ENCODE data around the gene MSMP.

DNA sequence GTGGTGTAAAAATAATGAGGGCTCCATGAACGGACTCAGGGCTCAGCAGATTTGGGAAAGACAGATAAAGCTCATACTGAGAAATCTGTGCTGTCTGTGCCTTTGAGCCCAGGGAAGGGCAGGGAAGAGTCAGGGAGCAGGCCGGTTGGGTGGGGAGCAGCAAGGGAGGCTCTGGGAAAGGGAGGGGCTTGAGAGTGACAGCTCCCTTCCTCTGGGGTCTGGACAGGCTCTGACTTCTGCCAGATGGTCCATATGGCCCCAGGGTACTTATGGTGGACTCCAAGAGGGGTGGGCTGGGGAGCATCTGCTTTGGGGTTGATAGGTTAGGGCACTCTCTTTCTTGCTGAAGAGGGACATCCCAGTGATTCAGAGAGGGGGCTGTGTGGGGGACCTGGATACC is 39.4 kb upstream of the MSMP start:
- TF ChIP-seq POLR2AphosphoS5 (IDR thresholded peaks at IDR 0.05) = no peak
- no peak for TF ChIP-seq POLR2A (IDR thresholded peaks at IDR 0.05)
- TF ChIP-seq, protein P1, sequence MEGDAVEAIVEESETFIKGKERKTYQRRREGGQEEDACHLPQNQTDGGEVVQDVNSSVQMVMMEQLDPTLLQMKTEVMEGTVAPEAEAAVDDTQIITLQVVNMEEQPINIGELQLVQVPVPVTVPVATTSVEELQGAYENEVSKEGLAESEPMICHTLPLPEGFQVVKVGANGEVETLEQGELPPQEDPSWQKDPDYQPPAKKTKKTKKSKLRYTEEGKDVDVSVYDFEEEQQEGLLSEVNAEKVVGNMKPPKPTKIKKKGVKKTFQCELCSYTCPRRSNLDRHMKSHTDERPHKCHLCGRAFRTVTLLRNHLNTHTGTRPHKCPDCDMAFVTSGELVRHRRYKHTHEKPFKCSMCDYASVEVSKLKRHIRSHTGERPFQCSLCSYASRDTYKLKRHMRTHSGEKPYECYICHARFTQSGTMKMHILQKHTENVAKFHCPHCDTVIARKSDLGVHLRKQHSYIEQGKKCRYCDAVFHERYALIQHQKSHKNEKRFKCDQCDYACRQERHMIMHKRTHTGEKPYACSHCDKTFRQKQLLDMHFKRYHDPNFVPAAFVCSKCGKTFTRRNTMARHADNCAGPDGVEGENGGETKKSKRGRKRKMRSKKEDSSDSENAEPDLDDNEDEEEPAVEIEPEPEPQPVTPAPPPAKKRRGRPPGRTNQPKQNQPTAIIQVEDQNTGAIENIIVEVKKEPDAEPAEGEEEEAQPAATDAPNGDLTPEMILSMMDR (IDR thresholded peaks at IDR 0.05) = no peak
